Tibial nerve (tissue), 3 donors: ENCODE results near the gene CEP104.

Source experiments
- POLR2A ChIP-seq, 2 donors: fragments of 450-650 bp; IDR thresholded peaks; one replicate each; pipeline ENCODE4 v1.6.1; 2017; ENCODE audit warnings: antibody characterized with exemption in 2 of 2, mild to moderate bottlenecking in 2 of 2, moderate library complexity in 2 of 2
- TF ChIP-seq, protein P1 (sequence below), 5 experiments: fragments of 200-600 bp in 3 of 5; fragments of 450-650 bp in 2 of 5; sonication (generic) in 3 of 5; IDR thresholded peaks; one replicate each; pipeline ENCODE4 v1.5.1; 2016 to 2019; ENCODE audit warnings: antibody characterized with exemption in 5 of 5, mild to moderate bottlenecking in 3 of 5, moderate library complexity in 2 of 5

DNA sequence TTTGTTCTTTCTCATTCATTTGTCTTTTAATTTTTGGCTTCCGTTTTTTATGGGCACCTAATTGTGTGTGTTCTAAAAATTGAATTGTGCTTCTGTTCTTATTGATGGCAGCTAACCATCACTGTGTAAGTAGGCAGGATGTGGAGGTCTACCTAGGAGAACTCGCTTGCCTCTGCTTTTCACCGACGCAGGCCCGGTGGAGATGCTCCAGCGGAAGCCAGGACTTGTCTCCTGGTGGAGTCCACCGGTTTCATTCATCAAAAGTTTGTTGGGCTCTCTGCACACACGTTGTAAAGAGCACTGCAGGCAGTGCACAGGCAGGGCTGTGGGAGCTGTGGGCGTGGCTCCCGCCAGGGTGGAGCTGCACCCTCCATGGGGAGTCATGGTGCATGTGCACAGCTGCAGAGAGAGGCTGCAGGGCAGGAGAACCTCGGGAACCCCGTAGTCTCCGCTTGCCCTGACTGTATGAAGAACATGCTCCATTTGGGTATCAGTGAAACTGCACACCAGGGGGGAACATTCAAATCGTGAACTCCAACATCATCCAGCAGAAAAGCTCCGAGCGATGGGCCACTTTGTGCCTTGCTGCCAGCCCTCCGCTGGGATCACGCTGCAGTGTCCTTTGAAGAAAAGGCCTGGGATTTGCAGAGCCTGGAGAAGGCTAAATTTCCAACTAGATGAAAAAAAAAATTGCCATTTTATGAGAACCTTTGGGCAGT lies 49.1 kb upstream of the CEP104 start:
- TF ChIP-seq, protein P1, sequence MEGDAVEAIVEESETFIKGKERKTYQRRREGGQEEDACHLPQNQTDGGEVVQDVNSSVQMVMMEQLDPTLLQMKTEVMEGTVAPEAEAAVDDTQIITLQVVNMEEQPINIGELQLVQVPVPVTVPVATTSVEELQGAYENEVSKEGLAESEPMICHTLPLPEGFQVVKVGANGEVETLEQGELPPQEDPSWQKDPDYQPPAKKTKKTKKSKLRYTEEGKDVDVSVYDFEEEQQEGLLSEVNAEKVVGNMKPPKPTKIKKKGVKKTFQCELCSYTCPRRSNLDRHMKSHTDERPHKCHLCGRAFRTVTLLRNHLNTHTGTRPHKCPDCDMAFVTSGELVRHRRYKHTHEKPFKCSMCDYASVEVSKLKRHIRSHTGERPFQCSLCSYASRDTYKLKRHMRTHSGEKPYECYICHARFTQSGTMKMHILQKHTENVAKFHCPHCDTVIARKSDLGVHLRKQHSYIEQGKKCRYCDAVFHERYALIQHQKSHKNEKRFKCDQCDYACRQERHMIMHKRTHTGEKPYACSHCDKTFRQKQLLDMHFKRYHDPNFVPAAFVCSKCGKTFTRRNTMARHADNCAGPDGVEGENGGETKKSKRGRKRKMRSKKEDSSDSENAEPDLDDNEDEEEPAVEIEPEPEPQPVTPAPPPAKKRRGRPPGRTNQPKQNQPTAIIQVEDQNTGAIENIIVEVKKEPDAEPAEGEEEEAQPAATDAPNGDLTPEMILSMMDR (IDR thresholded peaks at IDR 0.05): no peak
- no peak for TF ChIP-seq POLR2A (IDR thresholded peaks at IDR 0.05)
